H9 (cell line): ENCODE data around the gene TBC1D22A. TPM values are rescaled to one million over a fixed set of nuclear protein-coding genes. Genes with fewer than 3 reads are reported as not detected.

Source experiments
- DNase-seq: peaks from one replicate; pipeline ENCODE4 v3.0.0-alpha.2; 2017
- H2AFZ ChIP-seq: one replicate; pipeline ENCODE4 v1.6.1; 2013; ENCODE audit warnings: mild to moderate bottlenecking, low read length, control low read depth, moderate library complexity
- H2AK5ac ChIP-seq: 2 replicates; pipeline ENCODE4 v1.6.1; 2013; ENCODE audit warnings: low read length, control low read depth, mixed read lengths; ENCODE audit not compliant: insufficient read length
- H2BK120ac ChIP-seq: one replicate; pipeline ENCODE4 v1.6.1; 2013; ENCODE audit warnings: low read depth, mild to moderate bottlenecking, low read length, control low read depth, inconsistent platforms; ENCODE audit not compliant: poor library complexity, severe bottlenecking
- H2BK12ac ChIP-seq: 2 replicates; pipeline ENCODE4 v1.6.1; 2013; ENCODE audit warnings: low read length, control low read depth, mixed read lengths, low read depth; ENCODE audit not compliant: insufficient read length
- H2BK15ac ChIP-seq: 2 replicates; pipeline ENCODE4 v1.6.1; 2013; ENCODE audit warnings: low read depth, low read length, control low read depth
- H2BK20ac ChIP-seq: one replicate; pipeline ENCODE4 v1.6.1; 2013; ENCODE audit warnings: low read depth, mild to moderate bottlenecking, low read length, control low read depth, inconsistent platforms; ENCODE audit not compliant: poor library complexity, severe bottlenecking
- H2BK5ac ChIP-seq: 2 replicates; pipeline ENCODE4 v1.6.1; 2013; ENCODE audit warnings: low read length, control low read depth, mixed read lengths; ENCODE audit not compliant: insufficient read length
- H3K14ac ChIP-seq: 2 replicates; pipeline ENCODE4 v1.6.1; 2013; ENCODE audit warnings: low read length, control low read depth; ENCODE audit not compliant: insufficient read depth
- H3K18ac ChIP-seq: 2 replicates; pipeline ENCODE4 v1.6.1; 2013; ENCODE audit warnings: low read depth, mild to moderate bottlenecking, mixed read lengths, low read length, control low read depth; ENCODE audit not compliant: insufficient read length
- H3K23ac ChIP-seq: 2 replicates; pipeline ENCODE4 v1.6.1; 2013; ENCODE audit warnings: low read length, control low read depth, mixed read lengths, low read depth; ENCODE audit not compliant: insufficient read length
- H3K23me2 ChIP-seq: 2 replicates; pipeline ENCODE4 v1.6.1; 2013; ENCODE audit warnings: low read depth, mild to moderate bottlenecking, mixed read lengths, low read length, control low read depth; ENCODE audit not compliant: insufficient read length, poor library complexity, severe bottlenecking
- H3K27ac ChIP-seq: 2 replicates; pipeline ENCODE4 v1.5.1; 2013; ENCODE audit warnings: low read length, control low read depth, mixed read lengths, low read depth; ENCODE audit not compliant: insufficient read length
- H3K27me3 ChIP-seq: 2 replicates; pipeline ENCODE4 v1.6.1; 2013; ENCODE audit warnings: low read length, control low read depth, inconsistent platforms; ENCODE audit not compliant: insufficient read depth
- H3K4ac ChIP-seq: 2 replicates; pipeline ENCODE4 v1.6.1; 2013; ENCODE audit warnings: low read depth, mild to moderate bottlenecking, control low read depth, inconsistent platforms, low read length, moderate library complexity
- H3K4me1 ChIP-seq: 2 replicates; pipeline ENCODE4 v1.6.1; 2013; ENCODE audit warnings: low read length, control low read depth, inconsistent platforms; ENCODE audit not compliant: insufficient read depth
- H3K4me2 ChIP-seq: 2 replicates; pipeline ENCODE4 v1.6.1; 2013; ENCODE audit warnings: low read length, control low read depth, mixed read lengths; ENCODE audit not compliant: insufficient read length, insufficient read depth
- H3K56ac ChIP-seq: 2 replicates; pipeline ENCODE4 v1.6.1; 2013; ENCODE audit warnings: low read depth, mild to moderate bottlenecking, mixed read lengths, low read length, control low read depth; ENCODE audit not compliant: insufficient read length
- H3K79me1 ChIP-seq: 2 replicates; pipeline ENCODE4 v1.6.1; 2013; ENCODE audit warnings: low read depth, mild to moderate bottlenecking, moderate library complexity, low read length, control low read depth, inconsistent platforms; ENCODE audit not compliant: insufficient read depth, poor library complexity, severe bottlenecking
- H3K79me2 ChIP-seq: 2 replicates; pipeline ENCODE4 v1.6.1; 2013; ENCODE audit warnings: low read length, control low read depth, inconsistent platforms; ENCODE audit not compliant: insufficient read depth
- H3K9ac ChIP-seq: 2 replicates; pipeline ENCODE4 v1.6.1; 2013; ENCODE audit warnings: low read length, control low read depth, mixed read lengths; ENCODE audit not compliant: insufficient read length; ENCODE audit errors: extremely low read depth
- H3K9me3 ChIP-seq: one replicate; pipeline ENCODE4 v1.6.1; 2013; ENCODE audit warnings: low read depth, low read length, inconsistent platforms; ENCODE audit not compliant: control insufficient read depth
- H3T11ph ChIP-seq: one replicate; pipeline ENCODE4 v1.6.1; 2013; ENCODE audit warnings: mild to moderate bottlenecking, low read length, control low read depth, inconsistent platforms
- H4K20me1 ChIP-seq: one replicate; pipeline ENCODE4 v1.6.1; 2013; ENCODE audit not compliant: control insufficient read depth, insufficient read length, insufficient read depth
- H4K5ac ChIP-seq: 2 replicates; pipeline ENCODE4 v1.6.1; 2013; ENCODE audit warnings: low read depth, mild to moderate bottlenecking, mixed read lengths, low read length, control low read depth; ENCODE audit not compliant: insufficient read length
- H4K8ac ChIP-seq: replicated peaks from 2 replicates; pipeline ENCODE4 v1.6.1; 2013; ENCODE audit warnings: low read length, control low read depth, mixed read lengths, low read depth; ENCODE audit not compliant: insufficient read length
- H4K91ac ChIP-seq: 2 replicates; pipeline ENCODE4 v1.6.1; 2013; ENCODE audit warnings: low read depth, mild to moderate bottlenecking, moderate library complexity, mixed read lengths, low read length, control low read depth; ENCODE audit not compliant: insufficient read length
- H3K27ac Mint-ChIP-seq, 3 experiments: 2 replicates in 2 of 3; 3 replicates in 1 of 3; pipeline ENCODE4 v1.8.0; 2020 to 2021; ENCODE audit warnings: mixed read lengths in 3 of 3, mild to moderate bottlenecking in 1 of 3, moderate library complexity in 1 of 3
- H3K27me3 Mint-ChIP-seq: 2 replicates; pipeline ENCODE4 v1.8.0; 2021; ENCODE audit warnings: low read depth, mild to moderate bottlenecking, moderate library complexity, mixed read lengths
- H3K36me3 Mint-ChIP-seq, 3 experiments: 2 replicates in 2 of 3; 3 replicates in 1 of 3; pipeline ENCODE4 v1.8.0; 2020 to 2021; ENCODE audit warnings: low read depth in 3 of 3, mixed read lengths in 3 of 3; ENCODE audit not compliant: insufficient read depth in 1 of 3
- H3K4me1 Mint-ChIP-seq, 2 experiments: 2 replicates each; pipeline ENCODE4 v1.8.0; 2020; ENCODE audit warnings: mixed read lengths in 2 of 2
- H3K4me3 Mint-ChIP-seq, 2 experiments: 2 replicates in 1 of 2; 3 replicates in 1 of 2; pipeline ENCODE4 v1.8.0; 2020 to 2021; ENCODE audit warnings: mild to moderate bottlenecking in 2 of 2, mixed read lengths in 2 of 2, moderate library complexity in 1 of 2
- H3K9me3 Mint-ChIP-seq, 2 experiments: 2 replicates in 1 of 2; 3 replicates in 1 of 2; pipeline ENCODE4 v1.8.0; 2020; ENCODE audit warnings: mild to moderate bottlenecking in 2 of 2, mixed read lengths in 2 of 2, moderate library complexity in 1 of 2
- CTCF ChIP-seq: fragments of 200-600 bp; sonication (generic); conservative IDR thresholded peaks from 3 replicates; pipeline ENCODE4 v1.8.0; 2021; ENCODE audit warnings: antibody characterized with exemption, mild to moderate bottlenecking
- WGBS: extraction: QIAGEN DNeasy Blood & Tissue Kit; methylation state at CpG from one replicate; pipeline ENCODE4 v1.1.7; 2013; ENCODE audit warnings: missing lambda C conversion rate, low lambda C conversion rate, mixed read lengths; ENCODE audit not compliant: insufficient read length; ENCODE audit errors: extremely low coverage; 5-methylcytosine and 5-hydroxymethylcytosine counted together
- total RNA-seq: library from RNA; stranded (reverse); gene quantifications from 2 replicates; pipeline ENCODE4 v1.2.1, GENCODE V29; 2021

Gene TBC1D22A
- total RNA-seq, 1 experiment from 2014 or later, result 20.8 TPM

- no peak for TF ChIP-seq CTCF
- H3K14ac ChIP-seq, result no peak overlapping the region
- H3K27me3 ChIP-seq, result no peaks in the 10 kb centered on the region
- H3K9me3 Mint-ChIP-seq, result no peaks in the 10 kb centered on the region
- no peaks in the 10 kb centered on the region for H3K9me3 ChIP-seq
- peaks cover 2% of the 10 kb centered on the region for H4K20me1 ChIP-seq
- no peak overlapping the region for H3K23ac ChIP-seq
- H3K79me2 ChIP-seq, result peaks cover 14% of the 10 kb centered on the region; the same call in 1 of the 2 replicates
- no peaks in the 10 kb centered on the region for H3K79me1 ChIP-seq
- H3K27me3 Mint-ChIP-seq, result no peaks in the 10 kb centered on the region
- no peak overlapping the region for H3T11ph ChIP-seq
- H3K4me2 ChIP-seq, result no peak overlapping the region
- H3K4ac ChIP-seq, result no peak overlapping the region
- no peak overlapping the region for H2AFZ ChIP-seq
- no peak overlapping the region for H4K91ac ChIP-seq
- no peak overlapping the region for H2BK120ac ChIP-seq
- H4K8ac ChIP-seq, result no peak overlapping the region
- no peak overlapping the region for H3K56ac ChIP-seq
- H2BK20ac ChIP-seq, result no peak overlapping the region
- H3K23me2 ChIP-seq, result peaks cover 4% of the 10 kb centered on the region
- H2BK15ac ChIP-seq, result no peak overlapping the region
- H3K27ac ChIP-seq, result no peak overlapping the region
- peaks cover 0 to 18% (median 3%) of the 10 kb centered on the region in 3 experiments; a peak in 4 of 7 replicates for H3K36me3 Mint-ChIP-seq
- no peak overlapping the region for H3K9ac ChIP-seq
- DNase-seq, result no peak
- no peak overlapping the region; a peak in 1 of 5 replicates for H3K4me3 Mint-ChIP-seq
- peaks cover 15 to 17% of the 10 kb centered on the region in 2 experiments for H3K4me1 Mint-ChIP-seq
- H2BK12ac ChIP-seq, result no peak overlapping the region
- H4K5ac ChIP-seq, result no peak overlapping the region
- no peak overlapping the region for H2BK5ac ChIP-seq
- no peak overlapping the region for H2AK5ac ChIP-seq
- no peaks in the 10 kb centered on the region; the same call in 1 of the 2 replicates for H3K4me1 ChIP-seq
- peak overlapping the region; percentile 19 to 41 (median 28); a peak in 4 of 7 replicates for H3K27ac Mint-ChIP-seq
- no CpG with 5 or more reads among the region's 6 CpGs for WGBS
- H3K18ac ChIP-seq, result no peak overlapping the region
Observed at GRCh38 chr22:46769706-46770105, 7.3 kb downstream of the TBC1D22A start.
